Right cardiac atrium (tissue), 5 donors: ENCODE measurements around the gene BRWD1. TPM values are rescaled to one million over a fixed set of nuclear protein-coding genes. Genes with fewer than 3 reads are reported as not detected.
"Not testable (repeated sequence)": the region's sequence is repeated elsewhere in the genome, so short reads cannot be mapped to it uniquely, and the experiment has no call there.

Source experiments
- ATAC-seq, 2 donors: fragments of 200-7000 bp; cut with Tn5 transposase; one replicate each; pipeline versions ENCODE4 v1.8.0 to v1.9.1; 2020; ENCODE audit warnings: moderate library complexity in 2 of 2, mild to moderate bottlenecking in 1 of 2
- DNase-seq, 3 donors: peaks; one replicate each; pipeline ENCODE4 v3.0.0-alpha.2; 2020
- H3K27ac ChIP-seq: one replicate; pipeline ENCODE4 v1.5.1; 2013; ENCODE audit warnings: mild to moderate bottlenecking, low read length, control low read depth, moderate library complexity
- H3K27me3 ChIP-seq: one replicate; pipeline ENCODE4 v1.6.1; 2013; ENCODE audit not compliant: control insufficient read depth, insufficient read depth
- H3K4me1 ChIP-seq: one replicate; pipeline ENCODE4 v1.6.1; 2013; ENCODE audit warnings: low read length; ENCODE audit not compliant: control insufficient read depth, insufficient read depth
- H3K4me3 ChIP-seq: one replicate; pipeline ENCODE4 v1.5.1; 2013; ENCODE audit warnings: low read length, control low read depth
- H3K9me3 ChIP-seq: one replicate; pipeline ENCODE4 v1.6.1; 2013; ENCODE audit warnings: low read length; ENCODE audit not compliant: control insufficient read depth
- WGBS: extraction: QIAGEN DNeasy Blood & Tissue Kit; methylation state at CpG from one replicate; pipeline ENCODE4 v1.1.7; 2013; 5-methylcytosine and 5-hydroxymethylcytosine counted together
- intact Hi-C, 4 donors: fragments of 100-400 bp; cut with DNase I; formaldehyde crosslinking; loops; one replicate each; pipeline versions ENCODE4 v1.11.0 to v1.14.0; 2022 to 2023
- polyA plus RNA-seq: library from polyadenylated mRNA; stranded (reverse); fragments of 200-250 nt; gene quantifications from one replicate; pipeline ENCODE4 v1.2.3, GENCODE V29; 2013
- total RNA-seq, 4 donors: library from RNA; stranded (reverse); fragmentation: NEBNext Ultra II Directional; extraction: Animal tissue kit (Norgen Biotek cat#: 25700); gene quantifications; one replicate each; pipeline ENCODE4 v1.2.1, GENCODE V29; 2021
- donor health status: healthy with polysubstance abuse.
- donor health status: DM: no; HTN: yes; CAD: no.
- donor health status: DM: no; HTN: no; CAD: no.
- donor health status: DM: no; HTN: yes; CAD: no; lungs with severe emphysema.
- donor health status: DM: yes; HTN: yes; CAD: no.

BRWD1 gene
- total and polyA plus RNA-seq, 5 donors: 13.4 to 36.9 (median 31.3) TPM

- Histone ChIP-seq H3K27me3 (no peaks in the 10 kb centered on the region), H3K4me3 (no peak overlapping the region), H3K27ac (no peak overlapping the region), H3K9me3 (no peaks in the 10 kb centered on the region), H3K4me1 (no peaks in the 10 kb centered on the region)
- 94% methylated on average over 6 of the region's 6 CpGs for WGBS
- DNase-seq (no peak), ATAC-seq (no peak)
- intact Hi-C loops: no loop called here
Observed at GRCh38 chr21:39150316-39150715, 163.1 kb downstream of the BRWD1 start.

- H3K9me3 ChIP-seq: no peaks in the 10 kb centered on the region
- H3K4me3 ChIP-seq: no peak overlapping the region
- H3K4me1 ChIP-seq: no peaks in the 10 kb centered on the region
- no peak for DNase-seq
- H3K27me3 ChIP-seq: no peaks in the 10 kb centered on the region
- no peak for ATAC-seq
- intact Hi-C loops: no loop called here
- no peak overlapping the region for H3K27ac ChIP-seq
Observed at GRCh38 chr21:39149882-39150281, 163.6 kb downstream of the BRWD1 start.

- no peak overlapping the region for H3K27ac ChIP-seq
- no peak overlapping the region for H3K4me3 ChIP-seq
- intact Hi-C loops: no loop called here
- H3K27me3 ChIP-seq: no peaks in the 10 kb centered on the region
- no peak for ATAC-seq
- DNase-seq: no peak
- no peaks in the 10 kb centered on the region for H3K4me1 ChIP-seq
- no peaks in the 10 kb centered on the region for H3K9me3 ChIP-seq
- WGBS: 43% methylated on average over 2 of the region's 2 CpGs
Observed at GRCh38 chr21:39148975-39149374, 164.5 kb downstream of the BRWD1 start.

GRCh38 chr21:39144191-39144590, 169.2 kb downstream of the BRWD1 start:
- Histone ChIP-seq H3K27ac (no peak overlapping the region), H3K4me1 (no peaks in the 10 kb centered on the region), H3K27me3 (no peaks in the 10 kb centered on the region), H3K9me3 (no peaks in the 10 kb centered on the region), H3K4me3 (no peak overlapping the region)
- 82% methylated on average over 3 of the region's 3 CpGs for WGBS
- intact Hi-C loops: loop anchor here in 2 of 4 donors (2.0 to 5.0 kb wide), 2 partner anchors 411 to 637 kb away; no protein-coding TSS in a partner anchor
- ATAC-seq: no peak
- no peak for DNase-seq

GRCh38 chr21:39142972-39143371, 170.5 kb downstream of the BRWD1 start:
- H3K27ac ChIP-seq: no peak overlapping the region
- H3K9me3 ChIP-seq: no peaks in the 10 kb centered on the region
- no peak overlapping the region for H3K4me3 ChIP-seq
- H3K27me3 ChIP-seq: no peaks in the 10 kb centered on the region
- no peak for DNase-seq
- no peaks in the 10 kb centered on the region for H3K4me1 ChIP-seq
- intact Hi-C loops: loop anchor here in 1 of 4 donors (5.0 kb wide), 1 partner anchor 636 kb away; no protein-coding TSS in a partner anchor
- ATAC-seq: no peak
- WGBS: 84% methylated on average over 3 of the region's 3 CpGs

- ATAC-seq (no peak), DNase-seq (no peak)
- 78% methylated on average over 3 of the region's 3 CpGs for WGBS
- H3K4me1 ChIP-seq: no peaks in the 10 kb centered on the region
- intact Hi-C loops: loop anchor here in 1 of 4 donors (5.0 kb wide), 1 partner anchor 634 kb away; no protein-coding TSS in a partner anchor
- H3K27me3 ChIP-seq: no peaks in the 10 kb centered on the region
- no peak overlapping the region for H3K27ac ChIP-seq
- H3K4me3 ChIP-seq: no peak overlapping the region
- no peaks in the 10 kb centered on the region for H3K9me3 ChIP-seq
Observed at GRCh38 chr21:39141502-39141901, 171.9 kb downstream of the BRWD1 start.

- intact Hi-C loops: loop anchor here (5.0 to 10.0 kb wide), 3 partner anchors 405 to 633 kb away; no protein-coding TSS in a partner anchor
- Histone ChIP-seq H3K27ac (no peak overlapping the region), H3K27me3 (no peaks in the 10 kb centered on the region), H3K9me3 (no peaks in the 10 kb centered on the region), H3K4me3 (no peak overlapping the region), H3K4me1 (no peaks in the 10 kb centered on the region)
- WGBS: 66% methylated on average over 14 of the region's 14 CpGs
- ATAC-seq: peak; percentile 47 to 64
- DNase-seq: peak in 1 of 3 donors; percentile 63
Observed at GRCh38 chr21:39137248-39138178, 175.9 kb downstream of the BRWD1 start.

- no peaks in the 10 kb centered on the region for H3K27me3 ChIP-seq
- H3K4me3 ChIP-seq: no peak overlapping the region
- H3K9me3 ChIP-seq: no peaks in the 10 kb centered on the region
- DNase-seq: no peak
- no peaks in the 10 kb centered on the region for H3K4me1 ChIP-seq
- WGBS: 93% methylated on average over 5 of the region's 5 CpGs
- intact Hi-C loops: loop anchor here (5.0 to 10.0 kb wide), 3 partner anchors 404 to 632 kb away; no protein-coding TSS in a partner anchor
- no peak overlapping the region for H3K27ac ChIP-seq
- no peak for ATAC-seq
Observed at GRCh38 chr21:39136711-39137110, 176.7 kb downstream of the BRWD1 start.

GRCh38 chr21:39136138-39136537, 177.3 kb downstream of the BRWD1 start:
- H3K27ac ChIP-seq, DNase-seq, H3K4me1 ChIP-seq, H3K9me3 ChIP-seq, H3K4me3 ChIP-seq, H3K27me3 ChIP-seq: not testable (repeated sequence)
- WGBS: 69% methylated on average over 8 of the region's 8 CpGs
- intact Hi-C loops: loop anchor here (5.0 to 10.0 kb wide), 3 partner anchors 404 to 631 kb away; no protein-coding TSS in a partner anchor
- ATAC-seq: peak in 1 of 2 donors; percentile 55

GRCh38 chr21:39134288-39134810, 179.1 kb downstream of the BRWD1 start:
- H3K27me3 ChIP-seq: no peaks in the 10 kb centered on the region
- ATAC-seq (no peak), DNase-seq (no peak)
- H3K9me3 ChIP-seq: peaks cover 2% of the 10 kb centered on the region
- no peak overlapping the region for H3K27ac ChIP-seq
- 91% methylated on average over 15 of the region's 15 CpGs for WGBS
- H3K4me1 ChIP-seq: no peaks in the 10 kb centered on the region
- intact Hi-C loops: loop anchor here in 1 of 4 donors (10.0 kb wide), 1 partner anchor 630 kb away; no protein-coding TSS in a partner anchor
- H3K4me3 ChIP-seq: no peak overlapping the region
